ENCODE results near the gene CPNE6. TPM values are rescaled to one million over a fixed set of nuclear protein-coding genes. Genes with fewer than 3 reads are reported as not detected.

Gene CPNE6
- total and polyA plus RNA-seq, 2 of the 13 experiments (the other 11 are each of a cell fraction or from before 2014, with no cell fraction given) = not detected

GRCh38 chr14:24076302-24076601 lies 4.9 kb downstream of the CPNE6 start (continued):
- TF ChIP-seq NFAT5 (CRISPR knock-in tag; IDR thresholded peaks at IDR 0.05) (no peak), RORA (CRISPR knock-in tag; IDR thresholded peaks at IDR 0.05) (no peak), HMG20A (CRISPR knock-in tag; IDR thresholded peaks at IDR 0.05; ENCODE audit: borderline replicate concordance) (no peak), FOXJ3 (CRISPR knock-in tag; IDR thresholded peaks at IDR 0.05; ENCODE audit: borderline replicate concordance) (no peak), JARID2 (CRISPR knock-in tag; IDR thresholded peaks at IDR 0.05; ENCODE audit: insufficient replicate concordance) (no peak), ZSCAN21 (CRISPR knock-in tag; IDR thresholded peaks at IDR 0.05; ENCODE audit: borderline replicate concordance) (peak; percentile 81; the same call in 1 of the 2 replicates), SNAPC2 (CRISPR knock-in tag; IDR thresholded peaks at IDR 0.05) (no peak), ZMAT3 (CRISPR knock-in tag; conservative IDR thresholded peaks at IDR 0.05) (no peak), KLF11 (CRISPR knock-in tag; IDR thresholded peaks at IDR 0.05) (no peak), SRSF1 (optimal IDR thresholded peaks at IDR 0.05; ENCODE audit: low read depth, low read length) (peak; percentile 46), BCL3 (CRISPR knock-in tag; IDR thresholded peaks at IDR 0.05) (0 out of 2 replicates have a peak, but pooled peaks have one; percentile 41)

Measured in HepG2 (cell line).